ENCODE results near the gene RBBP4. TPM values are rescaled to one million over a fixed set of nuclear protein-coding genes. Genes with fewer than 3 reads are reported as not detected.

The RBBP4 gene
- total RNA-seq (2022) (165 and 179 TPM in 2 replicates), Bru-seq, nascent RNA (percentile 92 among the genes with signal in this experiment), BruChase-seq, experiment 1, labeled RNA remaining after a 6-hour chase (percentile 96 among the genes with signal in this experiment), BruChase-seq, experiment 2, labeled RNA remaining after a 2-hour chase (percentile 96 among the genes with signal in this experiment)
- long read RNA-seq, full-length matches to known transcripts: 270 of 305 reads
- long read RNA-seq, partial matches to known transcripts: 13 of 305 reads
- long read RNA-seq, other reads (novel, unspliced or antisense): 22 of 305 reads

- intact Hi-C loops (cut with micrococcal nuclease): loop anchor here (1.0 kb wide), 2 partner anchors 131 to 203 kb away; no protein-coding TSS in a partner anchor
- no peak for TF ChIP-seq CTCF (IDR thresholded peaks at IDR 0.05; ENCODE audit: unreplicated experiment)
- ChIA-PET POLR2A (interaction anchor here (0.6 to 4.3 kb wide), 32 partner anchors 9 to 471 kb away, joined by 3 to 31 read pairs (median 4); partner anchors contain the start of genes BSDC1, HDAC1, S100PBP and TXLNA), CTCF (interaction anchor here (0.5 to 1.0 kb wide), 3 partner anchors 22 to 213 kb away, joined by 4 to 5 read pairs (median 4); no protein-coding TSS in a partner anchor)
- peak; percentile 96 for DNase-seq (ENCODE audit: unreplicated experiment)
- BruUV-seq (replicated peaks): no TSS peak
- Mint-ChIP-seq H3K27ac (ENCODE audit: low read depth, unreplicated experiment) (peak within 1 kb of the TSS; percentile 100), H3K4me1 (ENCODE audit: insufficient read depth, unreplicated experiment) (peaks cover 14% of the 10 kb centered on the region), H3K4me3 (ENCODE audit: unreplicated experiment) (peak within 1 kb of the TSS; percentile 97), H3K27me3 (ENCODE audit: insufficient read depth, unreplicated experiment) (no peaks in the 10 kb centered on the region), H3K36me3 (ENCODE audit: insufficient read depth, unreplicated experiment) (peaks cover 56% of the 10 kb centered on the region), H3K9me3 (ENCODE audit: unreplicated experiment) (no peaks in the 10 kb centered on the region)
Measured at GRCh38 chr1:32650752-32651460, at the start of gene RBBP4. Gene RBBP4, plus strand, starts transcription at chr1:32651208. Its CDS starts 99 bp downstream, at chr1:32651307.

- BruUV-seq (replicated peaks): no TSS peak
- ChIA-PET POLR2A (no interaction called here), CTCF (interaction anchor here (1.7 kb wide), 1 partner anchor 14 kb away, joined by 6 read pairs; no protein-coding TSS in a partner anchor)
- H3K27me3 Mint-ChIP-seq (ENCODE audit: insufficient read depth, unreplicated experiment): no peaks in the 10 kb centered on the region
- no peak for TF ChIP-seq CTCF (IDR thresholded peaks at IDR 0.05; ENCODE audit: unreplicated experiment)
- H3K4me1 Mint-ChIP-seq (ENCODE audit: insufficient read depth, unreplicated experiment): no peaks in the 10 kb centered on the region
- intact Hi-C loops (cut with micrococcal nuclease): no loop called here
- DNase-seq (ENCODE audit: unreplicated experiment): no peak
- H3K4me3 Mint-ChIP-seq (ENCODE audit: unreplicated experiment): no peak overlapping the region
- no peaks in the 10 kb centered on the region for H3K9me3 Mint-ChIP-seq (ENCODE audit: unreplicated experiment)
- peaks cover 19% of the 10 kb centered on the region for H3K36me3 Mint-ChIP-seq (ENCODE audit: insufficient read depth, unreplicated experiment)
- H3K27ac Mint-ChIP-seq (ENCODE audit: low read depth, unreplicated experiment): no peak overlapping the region
Measured at GRCh38 chr1:32605711-32606424, 45.1 kb upstream of the RBBP4 start.

GRCh38 chr1:32606565-32607371 lies 44.2 kb upstream of the RBBP4 start:
- no peak overlapping the region for H3K4me3 Mint-ChIP-seq (ENCODE audit: unreplicated experiment)
- intact Hi-C loops (cut with micrococcal nuclease): no loop called here
- H3K36me3 Mint-ChIP-seq (ENCODE audit: insufficient read depth, unreplicated experiment): peaks cover 17% of the 10 kb centered on the region
- ChIA-PET POLR2A (no interaction called here), CTCF (interaction anchor here (1.7 kb wide), 1 partner anchor 13 kb away, joined by 6 read pairs; no protein-coding TSS in a partner anchor)
- BruUV-seq (replicated peaks): no TSS peak
- no peaks in the 10 kb centered on the region for H3K9me3 Mint-ChIP-seq (ENCODE audit: unreplicated experiment)
- DNase-seq (ENCODE audit: unreplicated experiment): no peak
- no peaks in the 10 kb centered on the region for H3K27me3 Mint-ChIP-seq (ENCODE audit: insufficient read depth, unreplicated experiment)
- no peak for TF ChIP-seq CTCF (IDR thresholded peaks at IDR 0.05; ENCODE audit: unreplicated experiment)
- H3K4me1 Mint-ChIP-seq (ENCODE audit: insufficient read depth, unreplicated experiment): no peaks in the 10 kb centered on the region
- H3K27ac Mint-ChIP-seq (ENCODE audit: low read depth, unreplicated experiment): no peak overlapping the region

Data from MCF 10A (cell line).